Stimulated activated CD8-positive, alpha-beta memory T cell treated with anti-CD3 and anti-CD28 coated beads, Interleukin-4, amount 100 ng/mL, for 1 hour (primary cell): ENCODE measurements around the gene OASL.
A peak's percentile ranks its signal among the peaks of the same experiment; 100 is the strongest.
"Not testable (repeated sequence)": the region's sequence is repeated elsewhere in the genome, so short reads cannot be mapped to it uniquely, and the experiment has no call there.

Source experiments
- DNase-seq, 2 donors: peaks; one replicate each; pipeline ENCODE4 v3.0.0-alpha.2; 2020; ENCODE audit warnings: low read depth in 2 of 2, low spot score in 1 of 2

Gene OASL

GRCh38 chr12:121060149-121061001, 21.3 kb upstream of the OASL start:
- DNase-seq, result no peak

- no peak for DNase-seq
Measured at GRCh38 chr12:121059031-121059898, 20.2 kb upstream of the OASL start.

- no peak for DNase-seq
Measured at GRCh38 chr12:121057794-121058193, 18.7 kb upstream of the OASL start.

GRCh38 chr12:121053706-121054105, 14.7 kb upstream of the OASL start:
- no peak for DNase-seq

GRCh38 chr12:121050725-121051124, 11.7 kb upstream of the OASL start:
- no peak for DNase-seq

GRCh38 chr12:121048442-121048841, 9.4 kb upstream of the OASL start:
- no peak for DNase-seq

GRCh38 chr12:121047400-121047799, 8.4 kb upstream of the OASL start:
- DNase-seq, result not testable (repeated sequence)

- DNase-seq, result no peak
Measured at GRCh38 chr12:121043067-121043466, 4.0 kb upstream of the OASL start.

- no peak for DNase-seq
Measured at GRCh38 chr12:121036810-121037326, 2.2 kb downstream of the OASL start.

GRCh38 chr12:121034616-121035305, 4.3 kb downstream of the OASL start:
- DNase-seq, result no peak

GRCh38 chr12:121033625-121034349, 5.3 kb downstream of the OASL start:
- peak in 1 of 2 donors; percentile 26 for DNase-seq

- no peak for DNase-seq
Measured at GRCh38 chr12:121030576-121031212, 8.4 kb downstream of the OASL start.

GRCh38 chr12:121026274-121027045, 12.6 kb downstream of the OASL start:
- no peak for DNase-seq

GRCh38 chr12:121025442-121026226, 13.4 kb downstream of the OASL start:
- DNase-seq, result no peak

- no peak for DNase-seq
Measured at GRCh38 chr12:121023799-121024198, 15.2 kb downstream of the OASL start.

- no peak for DNase-seq
Measured at GRCh38 chr12:121022713-121023112, 16.3 kb downstream of the OASL start.

- DNase-seq, result no peak
Measured at GRCh38 chr12:121021754-121022153, 17.3 kb downstream of the OASL start.

GRCh38 chr12:121018860-121019617, 20.0 kb downstream of the OASL start:
- no peak for DNase-seq
